ENCODE results near the gene CCDC170. TPM values are rescaled to one million over a fixed set of nuclear protein-coding genes. Genes with fewer than 3 reads are reported as not detected.

The CCDC170 gene, protein sequence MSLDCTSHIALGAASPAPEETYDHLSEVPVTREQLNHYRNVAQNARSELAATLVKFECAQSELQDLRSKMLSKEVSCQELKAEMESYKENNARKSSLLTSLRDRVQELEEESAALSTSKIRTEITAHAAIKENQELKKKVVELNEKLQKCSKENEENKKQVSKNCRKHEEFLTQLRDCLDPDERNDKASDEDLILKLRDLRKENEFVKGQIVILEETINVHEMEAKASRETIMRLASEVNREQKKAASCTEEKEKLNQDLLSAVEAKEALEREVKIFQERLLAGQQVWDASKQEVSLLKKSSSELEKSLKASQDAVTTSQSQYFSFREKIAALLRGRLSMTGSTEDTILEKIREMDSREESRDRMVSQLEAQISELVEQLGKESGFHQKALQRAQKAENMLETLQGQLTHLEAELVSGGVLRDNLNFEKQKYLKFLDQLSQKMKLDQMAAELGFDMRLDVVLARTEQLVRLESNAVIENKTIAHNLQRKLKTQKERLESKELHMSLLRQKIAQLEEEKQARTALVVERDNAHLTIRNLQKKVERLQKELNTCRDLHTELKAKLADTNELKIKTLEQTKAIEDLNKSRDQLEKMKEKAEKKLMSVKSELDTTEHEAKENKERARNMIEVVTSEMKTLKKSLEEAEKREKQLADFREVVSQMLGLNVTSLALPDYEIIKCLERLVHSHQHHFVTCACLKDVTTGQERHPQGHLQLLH
- 0.88 and 1.2 TPM in 2 replicates for total RNA-seq
- polyA plus RNA-seq = 0.60 and 1.2 TPM in 2 replicates

- Histone ChIP-seq H3K27me3 (peaks cover 35% of the 10 kb centered on the region), H2AFZ (peak within 1 kb of the TSS; percentile 99), H3K4me3 (peak within 1 kb of the TSS; percentile 86), H3K27ac (peak within 1 kb of the TSS; percentile 71), H3K9me2 (replicated peaks; ENCODE audit: insufficient read depth) (no peaks in the 10 kb centered on the region), H3K9me3 (ENCODE audit: low read depth) (no peaks in the 10 kb centered on the region), H3K36me3 (replicated peaks; ENCODE audit: insufficient read depth, low read depth) (no peaks in the 10 kb centered on the region), H3K79me2 (no peaks in the 10 kb centered on the region), H4K20me1 (ENCODE audit: insufficient read depth, poor library complexity, severe bottlenecking) (no peaks in the 10 kb centered on the region), H3K4me2 (peak within 1 kb of the TSS; percentile 99), H3K4me1 (ENCODE audit: insufficient read depth) (no peaks in the 10 kb centered on the region)
- DNase-seq (ENCODE audit: low spot score) = peak; percentile 52
- WGBS (ENCODE audit: low lambda C conversion rate, missing lambda C conversion rate) = 1% methylated on average over 51 of the region's 58 CpGs
- TF ChIP-seq CTCF (IDR thresholded peaks at IDR 0.05; ENCODE audit: poor library complexity) (no peak), EZH2phosphoT487 (IDR thresholded peaks at IDR 0.05; ENCODE audit: low read depth, severe bottlenecking, unreplicated experiment) (no peak)
Measured at GRCh38 chr6:151493804-151494234, at the start of gene CCDC170. Gene CCDC170 (plus strand): TSS chr6:151494017. CDS start chr6:151494129, 112 bp downstream.

DNA sequence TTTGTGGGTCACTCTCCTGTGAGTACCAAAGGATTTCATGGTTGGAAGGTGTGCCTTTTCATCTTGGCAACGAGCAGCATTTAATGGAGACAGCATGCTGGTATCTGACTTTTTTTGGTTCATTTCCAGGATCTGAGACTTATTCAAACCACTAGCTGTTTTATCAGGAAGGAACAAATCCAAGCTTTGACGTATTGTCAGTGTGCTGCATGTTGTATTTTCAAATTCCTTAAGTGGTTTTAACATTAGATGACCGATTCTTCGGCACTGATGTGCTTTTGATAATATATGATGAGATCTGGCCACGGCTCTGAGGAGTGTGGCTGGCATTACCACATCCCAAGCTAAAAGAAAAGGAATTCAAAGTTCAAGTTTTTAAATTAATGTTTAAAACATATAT is 48.3 kb upstream of the CCDC170 start:
- DNase-seq (ENCODE audit: low spot score) = no peak
- Histone ChIP-seq H3K9me2 (replicated peaks; ENCODE audit: insufficient read depth) (no peaks in the 10 kb centered on the region), H3K4me3 (no peak overlapping the region), H3K36me3 (replicated peaks; ENCODE audit: insufficient read depth, low read depth) (no peaks in the 10 kb centered on the region), H3K9me3 (ENCODE audit: low read depth) (no peaks in the 10 kb centered on the region), H3K4me2 (peak overlapping the region; percentile 3), H3K79me2 (peaks cover 87% of the 10 kb centered on the region), H3K27ac (peak overlapping the region; percentile 65), H2AFZ (no peak overlapping the region), H4K20me1 (ENCODE audit: insufficient read depth, poor library complexity, severe bottlenecking) (no peaks in the 10 kb centered on the region), H3K27me3 (no peaks in the 10 kb centered on the region), H3K4me1 (ENCODE audit: insufficient read depth) (peaks cover 16% of the 10 kb centered on the region)
- TF ChIP-seq EZH2phosphoT487 (IDR thresholded peaks at IDR 0.05; ENCODE audit: low read depth, severe bottlenecking, unreplicated experiment) (no peak), CTCF (IDR thresholded peaks at IDR 0.05; ENCODE audit: poor library complexity) (no peak), EZH2 (IDR thresholded peaks at IDR 0.05; ENCODE audit: borderline replicate concordance) (no peak)
- 75% methylated on average over 5 of the region's 5 CpGs for WGBS (ENCODE audit: low lambda C conversion rate, missing lambda C conversion rate)

GRCh38 chr6:151447237-151447636 is 46.6 kb upstream of the CCDC170 start:
- DNase-seq (ENCODE audit: low spot score) = no peak
- Histone ChIP-seq H3K9me2 (replicated peaks; ENCODE audit: insufficient read depth) (no peaks in the 10 kb centered on the region), H2AFZ (no peak overlapping the region), H3K4me3 (no peak overlapping the region), H3K4me2 (no peak overlapping the region), H3K36me3 (replicated peaks; ENCODE audit: insufficient read depth, low read depth) (no peaks in the 10 kb centered on the region), H3K79me2 (peaks cover 76% of the 10 kb centered on the region), H4K20me1 (ENCODE audit: insufficient read depth, poor library complexity, severe bottlenecking) (no peaks in the 10 kb centered on the region), H3K27ac (no peak overlapping the region), H3K27me3 (no peaks in the 10 kb centered on the region), H3K4me1 (ENCODE audit: insufficient read depth) (peaks cover 8% of the 10 kb centered on the region), H3K9me3 (ENCODE audit: low read depth) (no peaks in the 10 kb centered on the region)
- TF ChIP-seq EZH2phosphoT487 (IDR thresholded peaks at IDR 0.05; ENCODE audit: low read depth, severe bottlenecking, unreplicated experiment) (no peak), EZH2 (IDR thresholded peaks at IDR 0.05; ENCODE audit: borderline replicate concordance) (no peak), CTCF (IDR thresholded peaks at IDR 0.05; ENCODE audit: poor library complexity) (no peak)
- WGBS (ENCODE audit: low lambda C conversion rate, missing lambda C conversion rate) = 91% methylated on average over 4 of the region's 4 CpGs
